Ishikawa (cell line): ENCODE measurements around the gene MYBPHL.

Experiments
- CEBPB ChIP-seq: IDR thresholded peaks from 2 replicates; pipeline ENCODE4 v1.6.1; 2012
- CREB1 ChIP-seq: IDR thresholded peaks from 2 replicates; pipeline ENCODE4 v1.6.1; 2012; ENCODE audit warnings: low read depth
- RAD21 ChIP-seq: IDR thresholded peaks from 2 replicates; pipeline ENCODE4 v1.6.1; 2012; ENCODE audit warnings: low read depth
- TEAD4 ChIP-seq: IDR thresholded peaks from 2 replicates; pipeline ENCODE4 v1.6.1; 2012

DNA sequence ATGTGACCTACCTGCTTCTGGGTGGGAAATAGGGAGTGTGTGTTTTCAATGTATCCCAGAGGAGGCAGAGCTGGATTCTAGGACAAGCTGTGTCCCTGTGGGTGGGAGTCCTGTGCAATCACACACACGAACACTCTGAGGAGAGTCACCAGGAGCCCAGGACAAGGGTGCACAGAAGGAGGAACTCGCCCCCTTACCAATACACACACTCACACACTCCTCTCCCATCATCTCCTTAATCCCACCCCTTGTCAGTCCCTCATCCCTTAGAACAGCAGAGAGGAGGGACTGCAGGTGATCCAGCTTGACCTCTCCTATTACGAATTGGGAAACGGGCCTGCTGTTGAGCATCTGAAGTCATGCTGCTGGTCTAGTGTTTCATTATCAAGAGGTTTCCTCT is 8.5 kb upstream of the MYBPHL start:
- TF ChIP-seq CREB1 (no peak), CEBPB (no peak), TEAD4 (no peak), RAD21 (no peak)
